ENCODE measurements around the gene CCDC85B. TPM values are rescaled to one million over a fixed set of nuclear protein-coding genes. Genes with fewer than 3 reads are reported as not detected.

The CCDC85B gene
- total and polyA plus RNA-seq, 2 of the 13 experiments (the other 11 are each of a cell fraction or from before 2014, with no cell fraction given) = 8.2 to 19.5 TPM

DNA sequence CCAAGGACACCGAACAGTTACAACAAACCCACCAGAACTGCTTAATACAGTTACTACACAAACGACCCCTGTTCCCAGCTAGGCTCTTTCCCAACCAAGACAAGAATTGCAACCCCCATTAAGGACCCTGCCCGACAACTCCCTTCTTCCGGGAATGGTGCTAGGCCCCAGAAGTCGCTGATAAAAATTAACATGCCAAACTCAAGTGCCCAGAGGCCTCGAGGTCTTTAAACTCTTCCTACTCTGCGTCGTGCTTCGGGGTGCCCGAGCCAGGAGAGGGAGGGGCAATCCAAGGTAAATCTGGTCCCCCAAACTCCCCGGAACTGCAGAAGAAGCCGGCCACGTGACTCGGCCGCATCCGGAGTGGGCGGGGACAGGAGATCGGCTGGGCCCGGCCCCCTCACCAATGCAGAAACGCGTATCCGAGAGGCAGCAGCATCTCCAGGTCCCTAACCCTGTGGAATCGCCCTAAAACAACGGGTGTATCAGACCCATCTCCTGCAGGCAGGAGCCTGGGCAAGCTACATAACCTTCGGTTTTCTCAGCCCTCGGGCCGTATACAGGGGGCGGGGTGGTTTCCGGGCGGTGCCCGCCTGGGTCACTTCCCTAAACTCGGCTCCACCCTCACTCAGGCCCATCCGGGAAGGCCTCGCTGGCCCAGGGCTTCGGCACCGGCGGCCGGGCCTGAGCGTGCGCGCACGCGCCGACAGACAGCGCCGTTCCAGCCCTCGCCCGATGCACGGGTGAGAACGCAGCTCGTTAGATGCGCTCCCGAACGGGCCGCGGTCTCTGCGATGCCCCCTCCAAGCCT, 33.6 kb upstream of the CCDC85B start (continued):
- TF ChIP-seq IKZF4 (CRISPR knock-in tag; IDR thresholded peaks at IDR 0.05; ENCODE audit: borderline replicate concordance, low read depth, not compliant biosample characterization) = no peak
- TF ChIP-seq ZNF550 (CRISPR knock-in tag; IDR thresholded peaks at IDR 0.05; ENCODE audit: borderline replicate concordance) = no peak
- TF ChIP-seq, protein P1, sequence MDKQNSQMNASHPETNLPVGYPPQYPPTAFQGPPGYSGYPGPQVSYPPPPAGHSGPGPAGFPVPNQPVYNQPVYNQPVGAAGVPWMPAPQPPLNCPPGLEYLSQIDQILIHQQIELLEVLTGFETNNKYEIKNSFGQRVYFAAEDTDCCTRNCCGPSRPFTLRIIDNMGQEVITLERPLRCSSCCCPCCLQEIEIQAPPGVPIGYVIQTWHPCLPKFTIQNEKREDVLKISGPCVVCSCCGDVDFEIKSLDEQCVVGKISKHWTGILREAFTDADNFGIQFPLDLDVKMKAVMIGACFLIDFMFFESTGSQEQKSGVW (CRISPR knock-in tag; IDR thresholded peaks at IDR 0.05; ENCODE audit: borderline replicate concordance) = no peak
- TF ChIP-seq SMARCC2 (IDR thresholded peaks at IDR 0.05) = no peak
- TF ChIP-seq ZNF44 (CRISPR knock-in tag; IDR thresholded peaks at IDR 0.05) = 0 out of 2 replicates have a peak, but pooled peaks have one; percentile 53
- TF ChIP-seq NR2F6 (IDR thresholded peaks at IDR 0.05) = no peak
- TF ChIP-seq NR2F6 (CRISPR knock-in tag; IDR thresholded peaks at IDR 0.05) = no peak
- no peak for TF ChIP-seq POLR2AphosphoS2 (IDR thresholded peaks at IDR 0.05; ENCODE audit: low read depth, low read length)
- TF ChIP-seq NFATC3 (CRISPR knock-in tag; IDR thresholded peaks at IDR 0.05) = 0 out of 2 replicates have a peak, but pooled peaks have one; percentile 30
- no peak; the same call in 1 of the 2 replicates for TF ChIP-seq ZSCAN21 (CRISPR knock-in tag; IDR thresholded peaks at IDR 0.05; ENCODE audit: borderline replicate concordance)
- TF ChIP-seq NR3C1 (CRISPR knock-in tag; IDR thresholded peaks at IDR 0.05) = no peak
- TF ChIP-seq, protein P2, sequence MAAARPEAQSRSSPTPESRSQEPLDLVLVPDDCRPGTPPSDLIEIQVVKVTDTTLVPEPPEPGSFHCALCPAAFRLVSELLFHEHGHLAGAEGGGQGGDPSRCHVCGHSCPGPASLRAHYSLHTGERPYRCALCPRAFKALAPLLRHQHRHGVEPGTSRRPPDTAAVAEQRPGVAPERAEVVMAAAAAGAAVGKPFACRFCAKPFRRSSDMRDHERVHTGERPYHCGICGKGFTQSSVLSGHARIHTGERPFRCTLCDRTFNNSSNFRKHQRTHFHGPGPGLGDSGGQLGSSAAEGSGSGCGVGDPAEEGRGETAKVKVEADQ (CRISPR knock-in tag; IDR thresholded peaks at IDR 0.05; ENCODE audit: borderline replicate concordance) = no peak
- TF ChIP-seq KAT2B (IDR thresholded peaks at IDR 0.05; ENCODE audit: borderline replicate concordance, low read depth, low read length) = no peak
- no peak for TF ChIP-seq HNF4G (IDR thresholded peaks at IDR 0.05; ENCODE audit: borderline replicate concordance, low read depth, low read length)
- peak; percentile 17; the same call in 1 of the 2 replicates for TF ChIP-seq HNF4G (CRISPR knock-in tag; IDR thresholded peaks at IDR 0.05; ENCODE audit: borderline replicate concordance, low read depth)
- no peak for TF ChIP-seq ZBTB21 (CRISPR knock-in tag; IDR thresholded peaks at IDR 0.05)
- TF ChIP-seq, protein P3, sequence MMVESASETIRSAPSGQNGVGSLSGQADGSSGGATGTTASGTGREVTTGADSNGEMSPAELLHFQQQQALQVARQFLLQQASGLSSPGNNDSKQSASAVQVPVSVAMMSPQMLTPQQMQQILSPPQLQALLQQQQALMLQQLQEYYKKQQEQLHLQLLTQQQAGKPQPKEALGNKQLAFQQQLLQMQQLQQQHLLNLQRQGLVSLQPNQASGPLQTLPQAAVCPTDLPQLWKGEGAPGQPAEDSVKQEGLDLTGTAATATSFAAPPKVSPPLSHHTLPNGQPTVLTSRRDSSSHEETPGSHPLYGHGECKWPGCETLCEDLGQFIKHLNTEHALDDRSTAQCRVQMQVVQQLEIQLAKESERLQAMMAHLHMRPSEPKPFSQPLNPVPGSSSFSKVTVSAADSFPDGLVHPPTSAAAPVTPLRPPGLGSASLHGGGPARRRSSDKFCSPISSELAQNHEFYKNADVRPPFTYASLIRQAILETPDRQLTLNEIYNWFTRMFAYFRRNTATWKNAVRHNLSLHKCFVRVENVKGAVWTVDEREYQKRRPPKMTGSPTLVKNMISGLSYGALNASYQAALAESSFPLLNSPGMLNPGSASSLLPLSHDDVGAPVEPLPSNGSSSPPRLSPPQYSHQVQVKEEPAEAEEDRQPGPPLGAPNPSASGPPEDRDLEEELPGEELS (CRISPR knock-in tag; IDR thresholded peaks at IDR 0.05) = no peak
- peak; percentile 14; the same call in 1 of the 2 replicates for TF ChIP-seq HMG20B (CRISPR knock-in tag; conservative IDR thresholded peaks at IDR 0.05)
- peak; percentile 66 for TF ChIP-seq KAT8 (CRISPR knock-in tag; IDR thresholded peaks at IDR 0.05)
- TF ChIP-seq, protein P4, sequence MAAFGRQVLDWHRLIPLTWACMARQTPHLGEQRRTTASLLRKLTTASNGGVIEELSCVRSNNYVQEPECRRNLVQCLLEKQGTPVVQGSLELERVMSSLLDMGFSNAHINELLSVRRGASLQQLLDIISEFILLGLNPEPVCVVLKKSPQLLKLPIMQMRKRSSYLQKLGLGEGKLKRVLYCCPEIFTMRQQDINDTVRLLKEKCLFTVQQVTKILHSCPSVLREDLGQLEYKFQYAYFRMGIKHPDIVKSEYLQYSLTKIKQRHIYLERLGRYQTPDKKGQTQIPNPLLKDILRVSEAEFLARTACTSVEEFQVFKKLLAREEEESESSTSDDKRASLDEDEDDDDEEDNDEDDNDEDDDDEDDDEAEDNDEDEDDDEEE (CRISPR knock-in tag; IDR thresholded peaks at IDR 0.05) = peak; percentile 10; the same call in 1 of the 2 replicates
- no peak for TF ChIP-seq ZNF773 (CRISPR knock-in tag; IDR thresholded peaks at IDR 0.05; ENCODE audit: borderline replicate concordance)
- TF ChIP-seq, protein P5, sequence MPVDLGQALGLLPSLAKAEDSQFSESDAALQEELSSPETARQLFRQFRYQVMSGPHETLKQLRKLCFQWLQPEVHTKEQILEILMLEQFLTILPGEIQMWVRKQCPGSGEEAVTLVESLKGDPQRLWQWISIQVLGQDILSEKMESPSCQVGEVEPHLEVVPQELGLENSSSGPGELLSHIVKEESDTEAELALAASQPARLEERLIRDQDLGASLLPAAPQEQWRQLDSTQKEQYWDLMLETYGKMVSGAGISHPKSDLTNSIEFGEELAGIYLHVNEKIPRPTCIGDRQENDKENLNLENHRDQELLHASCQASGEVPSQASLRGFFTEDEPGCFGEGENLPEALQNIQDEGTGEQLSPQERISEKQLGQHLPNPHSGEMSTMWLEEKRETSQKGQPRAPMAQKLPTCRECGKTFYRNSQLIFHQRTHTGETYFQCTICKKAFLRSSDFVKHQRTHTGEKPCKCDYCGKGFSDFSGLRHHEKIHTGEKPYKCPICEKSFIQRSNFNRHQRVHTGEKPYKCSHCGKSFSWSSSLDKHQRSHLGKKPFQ (CRISPR knock-in tag; IDR thresholded peaks at IDR 0.05; ENCODE audit: insufficient replicate concordance) = peak; percentile 13
- TF ChIP-seq SAP130 (CRISPR knock-in tag; IDR thresholded peaks at IDR 0.05; ENCODE audit: low read depth) = peak; percentile 86
- TF ChIP-seq ZNF614 (CRISPR knock-in tag; IDR thresholded peaks at IDR 0.05; ENCODE audit: borderline replicate concordance) = 0 out of 2 replicates have a peak, but pooled peaks have one; percentile 16

All from HepG2 (cell line).